SK-N-SH (cell line): ENCODE data around the gene NIT2. TPM values are rescaled to one million over a fixed set of nuclear protein-coding genes. Genes with fewer than 3 reads are reported as not detected.
A peak's percentile ranks its signal among the peaks of the same experiment; 100 is the strongest.

ENCODE experiments used
- CTCF ChIA-PET: fragments of 300-600, 350-600 bp; formaldehyde crosslinking; extraction: SDS; loops from one replicate; lab custom pipeline; 2021; lab: Yijun Ruan, JAX
- POLR2A ChIA-PET: fragments of 350-600 bp; sonication (Branson Sonifier 250); formaldehyde crosslinking; extraction: SDS; loops from one replicate; lab custom pipeline; 2020; ENCODE audit warnings: antibody characterized with exemption, inconsistent platforms; lab: Yijun Ruan, JAX
- DNase-seq: peaks from one replicate; pipeline ENCODE4 v3.0.0; 2012
- H2AFZ ChIP-seq: fragments of 200-600 bp; sonication (generic); 2 replicates; pipeline ENCODE4 v1.8.1; 2016; ENCODE audit warnings: antibody characterized with exemption, mild to moderate bottlenecking, low read depth
- H3F3A ChIP-seq: fragments of 200-600 bp; sonication (generic); replicated peaks from 2 replicates; pipeline ENCODE3; 2016; ENCODE audit warnings: antibody characterized with exemption, mild to moderate bottlenecking; ENCODE audit not compliant: insufficient read depth
- H3K27ac ChIP-seq, 2 experiments: fragments of 200-500 bp in 1 of 2; fragments of 200-600 bp in 1 of 2; sonication (Bioruptor generic) in 1 of 2; sonication (generic), shearing (Covaris generic) in 1 of 2; 2 replicates each; pipeline versions ENCODE4 v1.5.1 to v1.6.1; 2014 to 2016; ENCODE audit warnings: low read depth in 2 of 2, inconsistent platforms in 1 of 2, low read length in 1 of 2, mild to moderate bottlenecking in 1 of 2, mixed read lengths in 1 of 2
- H3K27me3 ChIP-seq: fragments of 200-600 bp; sonication (generic), shearing (Covaris generic); 2 replicates; pipeline ENCODE4 v1.6.1; 2016; ENCODE audit warnings: mixed run types; ENCODE audit not compliant: insufficient read depth
- H3K36me3 ChIP-seq, 2 experiments: fragments of 200-500 bp in 1 of 2; fragments of 200-600 bp in 1 of 2; sonication (Bioruptor generic) in 1 of 2; sonication (generic) in 1 of 2; replicated peaks in 1 of 2; 2 replicates each; pipeline versions ENCODE3 to v1.5.1; 2014 to 2016; ENCODE audit warnings: low read length in 1 of 2, mild to moderate bottlenecking in 1 of 2; ENCODE audit not compliant: insufficient read depth in 2 of 2, control insufficient read depth in 1 of 2
- H3K4me1 ChIP-seq, 2 experiments: fragments of 200-500 bp in 1 of 2; fragments of 200-600 bp in 1 of 2; sonication (Bioruptor generic) in 1 of 2; sonication (generic), shearing (Covaris generic) in 1 of 2; 2 replicates each; pipeline versions ENCODE4 v1.5.1 to v1.6.1; 2014 to 2016; ENCODE audit warnings: low read depth in 1 of 2, low read length in 1 of 2, mixed run types in 1 of 2; ENCODE audit not compliant: insufficient read depth in 2 of 2, control insufficient read depth in 1 of 2
- H3K4me2 ChIP-seq: fragments of 200-600 bp; sonication (generic), shearing (Covaris generic); 2 replicates; pipeline ENCODE4 v1.6.1; 2017; ENCODE audit warnings: mixed run types
- H3K4me3 ChIP-seq, 2 experiments: fragments of 200-500 bp in 1 of 2; fragments of 200-600 bp in 1 of 2; sonication (Bioruptor generic) in 1 of 2; sonication (generic), shearing (Covaris generic) in 1 of 2; 2 replicates each; pipeline versions ENCODE4 v1.5.1 to v1.8.1; 2014 to 2016; ENCODE audit warnings: low read depth in 2 of 2, inconsistent platforms in 1 of 2, low read length in 1 of 2, mild to moderate bottlenecking in 1 of 2, mixed read lengths in 1 of 2, moderate library complexity in 1 of 2
- H3K79me2 ChIP-seq: fragments of 200-600 bp; sonication (generic); 2 replicates; pipeline ENCODE4 v1.8.1; 2017; ENCODE audit warnings: mild to moderate bottlenecking; ENCODE audit not compliant: insufficient read depth
- H3K9ac ChIP-seq: fragments of 200-600 bp; sonication (generic); 2 replicates; pipeline ENCODE4 v1.6.1; 2017; ENCODE audit warnings: mixed run types
- H3K9me2 ChIP-seq: fragments of 200-600 bp; sonication (generic); 2 replicates; pipeline ENCODE4 v1.6.1; 2017; ENCODE audit warnings: mixed run types
- H3K9me3 ChIP-seq: fragments of 200-600 bp; sonication (generic); 2 replicates; pipeline ENCODE4 v1.6.1; 2017; ENCODE audit warnings: mixed run types, mild to moderate bottlenecking, moderate library complexity
- H4K20me1 ChIP-seq: fragments of 200-600 bp; sonication (generic); 2 replicates; pipeline ENCODE4 v1.6.1; 2017; ENCODE audit warnings: mild to moderate bottlenecking, mixed run types; ENCODE audit not compliant: insufficient read depth
- CHD2 ChIP-seq: fragments of 150-350 bp; IDR thresholded peaks from 2 replicates; pipeline ENCODE4 v1.6.1; 2018; ENCODE audit warnings: low read length; ENCODE audit not compliant: partially characterized antibody
- EP300 ChIP-seq, 2 experiments: IDR thresholded peaks; 2 replicates each; pipeline versions ENCODE4 v1.4.0 to v1.6.1; 2012; ENCODE audit warnings: borderline replicate concordance in 1 of 2, low read depth in 1 of 2, low read length in 1 of 2
- FOSL2 ChIP-seq: IDR thresholded peaks from 2 replicates; pipeline ENCODE4 v1.4.0; 2012; ENCODE audit warnings: low read depth, mild to moderate bottlenecking, moderate library complexity, borderline replicate concordance
- FOXM1 ChIP-seq: IDR thresholded peaks from 2 replicates; pipeline ENCODE4 v1.4.0; 2012; ENCODE audit warnings: low read depth, mild to moderate bottlenecking
- GABPA ChIP-seq: IDR thresholded peaks from 2 replicates; pipeline ENCODE4 v1.4.0; 2012; ENCODE audit warnings: low read depth, mild to moderate bottlenecking
- GATA2 ChIP-seq: sonication (generic); formaldehyde crosslinking; IDR thresholded peaks from 2 replicates; pipeline ENCODE4 v1.5.0; 2020; ENCODE audit warnings: mild to moderate bottlenecking, missing genetic modification reagents
- POLR2AphosphoS5 ChIP-seq: IDR thresholded peaks from 2 replicates; pipeline ENCODE4 v1.6.1; 2012; ENCODE audit warnings: low read depth, low read length
- RAD21 ChIP-seq: IDR thresholded peaks from 2 replicates; pipeline ENCODE4 v1.6.1; 2012; ENCODE audit warnings: mild to moderate bottlenecking, low read length
- REST ChIP-seq: IDR thresholded peaks from 2 replicates; pipeline ENCODE4 v1.6.1; 2012; ENCODE audit warnings: mild to moderate bottlenecking, low read depth, low read length, moderate library complexity
- RFX5 ChIP-seq: IDR thresholded peaks from 2 replicates; pipeline ENCODE4 v1.6.1; 2012; ENCODE audit warnings: mild to moderate bottlenecking, improper control_type of control experiment, low read length
- SMC3 ChIP-seq: IDR thresholded peaks from 2 replicates; pipeline ENCODE4 v1.6.1; 2012; ENCODE audit warnings: low read depth, low read length, improper control_type of control experiment
- TCF12 ChIP-seq: IDR thresholded peaks from 2 replicates; pipeline ENCODE4 v1.4.0; 2012
- YY1 ChIP-seq: IDR thresholded peaks from 2 replicates; pipeline ENCODE4 v1.4.0; 2012; ENCODE audit warnings: low read depth, mild to moderate bottlenecking
- WGBS: methylation state at CpG from one replicate; pipeline ENCODE4 v1.1.6; 2017; ENCODE audit warnings: low lambda C conversion rate; 5-methylcytosine and 5-hydroxymethylcytosine counted together
- polyA plus RNA-seq, 3 experiments: library from polyadenylated mRNA; depleted of rRNA; stranded (reverse); fragments of >200 nt; gene quantifications; 2 replicates each; pipeline ENCODE4 v1.2.3, GENCODE V29; 2012
- TF ChIP-seq, protein P1 (sequence below): IDR thresholded peaks from 2 replicates; pipeline ENCODE4 v1.4.0; 2012; ENCODE audit warnings: low read depth, borderline replicate concordance

NIT2 gene
- polyA plus RNA-seq, 1 of the 3 experiments (the other 2 are of a cell fraction) = 28.6 TPM

GRCh38 chr3:100289339-100289738 is 45.2 kb upstream of the NIT2 start:
- WGBS = 74% methylated on average over 2 of the region's 2 CpGs
- Histone ChIP-seq H3K36me3 (peaks cover 10 to 39% of the 10 kb centered on the region in 2 experiments), H3K9me2 (no peaks in the 10 kb centered on the region), H3F3A (no peaks in the 10 kb centered on the region), H3K9ac (no peak overlapping the region), H3K4me3 (no peak overlapping the region), H2AFZ (no peak overlapping the region), H4K20me1 (no peaks in the 10 kb centered on the region), H3K9me3 (no peaks in the 10 kb centered on the region), H3K4me2 (no peak overlapping the region), H3K27ac (no peak overlapping the region), H3K27me3 (no peaks in the 10 kb centered on the region), H3K79me2 (no peaks in the 10 kb centered on the region), H3K4me1 (no peaks in the 10 kb centered on the region)
- ChIA-PET POLR2A (no interaction called here), CTCF (no interaction called here)
- no peak for DNase-seq
- TF ChIP-seq CHD2 (no peak), SMC3 (no peak)

GRCh38 chr3:100295089-100295488 is 39.5 kb upstream of the NIT2 start:
- H3K9me3 ChIP-seq = no peaks in the 10 kb centered on the region
- H3K27me3 ChIP-seq = no peaks in the 10 kb centered on the region
- TF ChIP-seq GABPA = no peak
- TF ChIP-seq, protein P1, sequence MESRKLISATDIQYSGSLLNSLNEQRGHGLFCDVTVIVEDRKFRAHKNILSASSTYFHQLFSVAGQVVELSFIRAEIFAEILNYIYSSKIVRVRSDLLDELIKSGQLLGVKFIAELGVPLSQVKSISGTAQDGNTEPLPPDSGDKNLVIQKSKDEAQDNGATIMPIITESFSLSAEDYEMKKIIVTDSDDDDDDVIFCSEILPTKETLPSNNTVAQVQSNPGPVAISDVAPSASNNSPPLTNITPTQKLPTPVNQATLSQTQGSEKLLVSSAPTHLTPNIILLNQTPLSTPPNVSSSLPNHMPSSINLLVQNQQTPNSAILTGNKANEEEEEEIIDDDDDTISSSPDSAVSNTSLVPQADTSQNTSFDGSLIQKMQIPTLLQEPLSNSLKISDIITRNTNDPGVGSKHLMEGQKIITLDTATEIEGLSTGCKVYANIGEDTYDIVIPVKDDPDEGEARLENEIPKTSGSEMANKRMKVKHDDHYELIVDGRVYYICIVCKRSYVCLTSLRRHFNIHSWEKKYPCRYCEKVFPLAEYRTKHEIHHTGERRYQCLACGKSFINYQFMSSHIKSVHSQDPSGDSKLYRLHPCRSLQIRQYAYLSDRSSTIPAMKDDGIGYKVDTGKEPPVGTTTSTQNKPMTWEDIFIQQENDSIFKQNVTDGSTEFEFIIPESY = no peak
- TF ChIP-seq RFX5 = no peak
- TF ChIP-seq, all 33 proteins: peak for 0
- Histone ChIP-seq H3K27ac (no peak overlapping the region), H3K4me1 (peaks cover 0 to 5% of the 10 kb centered on the region in 2 experiments; a peak in 1 of 4 replicates), H3K4me2 (no peak overlapping the region), H3F3A (peaks cover 5% of the 10 kb centered on the region), H3K36me3 (peaks cover 39 to 71% of the 10 kb centered on the region in 2 experiments), H3K9ac (no peak overlapping the region), H4K20me1 (no peaks in the 10 kb centered on the region), H3K9me2 (no peaks in the 10 kb centered on the region), H3K4me3 (no peak overlapping the region), H3K79me2 (no peaks in the 10 kb centered on the region), H2AFZ (no peak overlapping the region)
- no peak for DNase-seq
- CTCF ChIA-PET = interaction anchor here (1.6 to 2.2 kb wide), 3 partner anchors 10 to 22 kb away, joined by 3 to 5 read pairs (median 5); no protein-coding TSS in a partner anchor
- POLR2A ChIA-PET = no interaction called here
- 91% methylated on average over 1 of the region's 1 CpG for WGBS

DNA sequence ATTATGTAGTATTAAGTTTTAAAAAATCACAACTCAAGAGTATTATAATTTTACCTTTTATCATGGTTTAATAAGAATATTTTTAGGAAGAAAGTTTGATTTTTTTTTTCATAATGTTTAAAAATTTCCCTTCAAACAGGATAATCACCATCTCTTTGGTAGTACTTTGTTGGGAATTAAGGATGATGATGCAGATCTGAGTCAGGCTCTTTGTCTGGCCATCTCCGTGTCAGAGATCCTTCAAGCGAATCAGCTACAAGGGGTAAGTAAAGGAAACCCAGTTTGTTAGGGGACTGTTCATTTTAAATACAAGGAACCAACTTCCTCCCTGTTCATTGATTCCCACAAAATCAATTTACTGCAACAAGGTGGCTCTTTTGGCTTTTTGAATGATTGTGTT is 36.8 kb upstream of the NIT2 start:
- H3K4me2 ChIP-seq = no peak overlapping the region
- H3K9ac ChIP-seq = peak overlapping the region; percentile 19; the same call in 1 of the 2 replicates
- no peaks in the 10 kb centered on the region for H4K20me1 ChIP-seq
- H2AFZ ChIP-seq = no peak overlapping the region
- H3K36me3 ChIP-seq = peaks cover 50 to 72% of the 10 kb centered on the region in 2 experiments
- H3K9me3 ChIP-seq = no peaks in the 10 kb centered on the region
- WGBS = 45% methylated on average over 2 of the region's 2 CpGs
- peaks cover 5% of the 10 kb centered on the region for H3F3A ChIP-seq
- ChIA-PET POLR2A (no interaction called here), CTCF (interaction anchor here (1.2 to 1.3 kb wide), 2 partner anchors 13 to 33 kb away, joined by 3 to 5 read pairs; no protein-coding TSS in a partner anchor)
- DNase-seq = no peak
- H3K4me3 ChIP-seq = no peak overlapping the region
- H3K9me2 ChIP-seq = no peaks in the 10 kb centered on the region
- no peaks in the 10 kb centered on the region for H3K27me3 ChIP-seq
- 0 out of 4 replicates have a peak overlapping the region, but pooled peaks of 1 of the 2 experiments have one; percentile 7 for H3K27ac ChIP-seq
- H3K79me2 ChIP-seq = no peaks in the 10 kb centered on the region
- peaks cover 0 to 5% of the 10 kb centered on the region in 2 experiments; a peak in 1 of 4 replicates for H3K4me1 ChIP-seq
- TF ChIP-seq SMC3 = no peak
- TF ChIP-seq RFX5 = no peak
- TF ChIP-seq POLR2AphosphoS5 = no peak
- TF ChIP-seq REST = no peak
- no peak for TF ChIP-seq TCF12
- no peak for TF ChIP-seq FOSL2
- no peak for TF ChIP-seq FOXM1
- no peak for TF ChIP-seq RAD21
- TF ChIP-seq GATA2 (CRISPR knock-in tag) = no peak
- no peak for TF ChIP-seq YY1
- TF ChIP-seq EP300 (IDR thresholded peaks at IDR 0.05; ENCODE audit: borderline replicate concordance in 1 of 2, low read depth in 1 of 2, low read length in 1 of 2) = no peak
- TF ChIP-seq, all 33 proteins: peak for 0
